Activated CD8-positive, alpha-beta memory T cell treated with anti-CD3 and anti-CD28 coated beads, Interleukin-2, amount 50 U/mL, for 1 hour (primary cell): ENCODE data around the gene ADCK1.
"Not testable (repeated sequence)": the region's sequence is repeated elsewhere in the genome, so short reads cannot be mapped to it uniquely, and the experiment has no call there.

Experiments used
- DNase-seq: peaks from one replicate; pipeline ENCODE4 v3.0.0-alpha.2; 2020; ENCODE audit errors: extremely low read depth

Gene ADCK1

DNA sequence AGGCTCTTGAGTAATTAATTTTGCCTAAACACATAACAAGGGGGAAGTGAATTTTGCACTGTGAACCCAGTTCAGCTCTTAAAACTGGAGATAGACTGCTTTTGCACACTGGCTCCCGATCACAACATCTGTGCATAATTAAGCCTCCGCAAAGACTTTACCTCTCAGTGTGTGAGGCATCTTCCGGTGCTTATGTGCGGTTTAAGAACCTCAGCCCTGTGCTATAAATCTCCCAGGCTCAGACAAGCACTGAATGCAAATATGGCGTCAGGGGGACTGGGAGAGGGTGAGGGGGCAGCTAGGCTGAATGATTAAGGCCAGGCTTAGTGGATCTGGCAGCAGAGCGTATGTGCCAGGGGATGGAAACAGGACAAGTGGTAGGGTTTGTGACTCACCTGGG is 103.3 kb downstream of the ADCK1 start:
- no peak for DNase-seq

DNA sequence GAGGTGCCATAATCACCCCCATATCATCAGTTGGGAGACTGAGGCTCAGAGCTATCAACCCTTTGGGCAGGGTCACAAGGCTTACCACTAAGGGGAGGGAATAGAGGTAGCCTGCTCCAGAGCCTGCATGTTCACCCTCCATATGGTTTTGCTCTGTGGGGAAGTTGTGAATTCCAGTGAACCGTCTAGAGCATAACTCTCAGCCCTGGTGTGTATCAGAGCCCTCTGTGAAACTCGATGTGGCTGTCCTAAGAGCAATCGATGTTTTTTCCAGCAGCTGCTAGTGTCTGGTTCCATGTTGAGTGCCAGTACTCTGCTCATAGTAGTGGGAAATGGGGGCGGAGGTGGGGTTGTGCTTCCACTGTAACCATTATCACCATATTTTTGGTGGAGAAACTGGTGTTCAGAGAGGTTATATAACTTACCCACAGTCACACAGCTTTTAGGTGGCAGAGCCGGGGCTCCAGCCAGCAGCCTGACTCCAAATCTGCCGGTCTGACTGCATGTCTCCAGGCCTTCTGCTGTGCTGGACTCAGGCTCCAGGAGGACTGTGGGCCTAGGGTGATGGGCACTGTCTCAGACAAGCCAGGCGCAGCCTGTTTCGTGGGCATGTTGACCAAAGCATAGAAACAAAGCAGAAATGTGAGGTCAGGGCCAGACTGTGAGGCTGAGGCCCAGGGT is 104.2 kb downstream of the ADCK1 start:
- DNase-seq, result no peak

DNA sequence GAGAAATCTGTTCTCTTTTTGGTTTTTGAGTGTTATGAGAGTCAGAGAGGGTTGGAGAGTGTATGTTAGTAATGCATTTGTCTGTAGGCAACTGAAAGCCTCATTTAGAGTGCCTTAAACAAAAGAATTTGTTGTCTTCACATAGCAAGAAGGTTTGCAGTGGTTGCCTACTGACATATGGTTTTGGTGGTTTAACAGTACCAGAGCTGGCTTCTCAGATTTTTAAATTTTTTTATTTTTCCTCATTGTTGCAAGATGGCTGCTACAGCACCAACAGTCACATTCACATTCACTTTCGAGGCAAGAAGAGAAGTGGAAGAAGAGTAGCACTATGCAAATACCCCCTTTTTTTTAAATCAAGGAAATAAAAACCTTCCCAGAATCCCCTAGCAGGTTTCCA is 106.5 kb downstream of the ADCK1 start:
- DNase-seq, result no peak

DNA sequence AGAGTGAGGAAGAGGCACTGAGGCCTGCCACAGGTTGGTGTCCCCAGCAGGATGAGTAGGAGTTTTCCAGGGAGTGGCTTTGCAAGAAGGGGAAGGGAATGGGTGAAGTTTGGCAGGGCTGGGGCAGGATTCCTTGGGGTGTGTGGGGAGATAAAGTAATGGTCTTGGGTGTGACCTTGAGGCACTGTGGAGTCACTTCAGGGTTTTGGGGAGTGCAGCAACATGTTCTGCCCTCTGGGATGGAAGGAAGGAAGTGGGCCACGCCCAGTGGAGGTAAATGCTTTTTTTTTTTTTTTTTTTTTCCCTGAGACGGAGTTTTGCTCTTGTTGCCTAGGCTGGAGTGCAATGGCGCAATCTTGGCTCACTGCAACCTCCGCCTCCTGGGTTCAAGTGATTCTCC is 108.9 kb downstream of the ADCK1 start:
- DNase-seq, result no peak

DNA sequence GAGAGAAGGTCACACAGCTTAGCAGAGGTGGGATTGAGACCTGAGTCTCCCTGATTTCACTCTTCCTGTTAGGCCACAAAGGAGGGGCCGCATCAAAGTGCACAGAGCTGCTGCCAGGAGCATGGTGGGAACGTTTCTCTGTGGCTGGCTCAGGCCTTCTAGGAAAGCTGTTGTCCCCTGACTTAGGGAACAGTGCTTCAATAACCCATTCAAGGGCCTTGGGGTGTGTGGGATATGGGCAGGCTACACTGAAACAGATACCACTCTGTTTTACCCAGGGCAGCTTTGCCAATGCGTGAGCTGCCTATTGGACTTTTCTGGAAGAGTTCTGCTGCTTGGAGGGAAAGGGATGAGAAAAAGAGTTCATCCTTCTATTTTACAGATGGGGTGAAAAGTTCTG is 110.0 kb downstream of the ADCK1 start:
- no peak for DNase-seq

DNA sequence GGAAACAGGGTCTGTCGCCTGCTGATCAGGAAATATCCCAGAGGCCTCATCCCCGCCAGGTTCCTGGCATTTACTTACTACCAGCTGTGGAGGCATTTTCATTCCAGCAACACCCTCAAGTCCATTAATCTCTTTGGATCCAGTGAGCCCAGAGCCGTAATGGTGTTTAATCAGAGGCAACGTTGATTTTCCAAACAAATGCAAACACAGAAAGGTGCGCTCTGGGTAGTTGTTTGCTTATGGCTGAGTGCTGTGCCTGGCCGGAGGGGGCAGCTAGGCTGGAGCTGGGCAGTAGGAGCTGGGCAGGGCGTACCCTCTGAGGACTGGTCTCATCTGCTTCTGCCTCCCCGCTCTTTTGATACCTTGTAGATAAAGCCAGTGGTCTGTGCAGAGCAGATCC is 110.6 kb downstream of the ADCK1 start:
- DNase-seq, result no peak

DNA sequence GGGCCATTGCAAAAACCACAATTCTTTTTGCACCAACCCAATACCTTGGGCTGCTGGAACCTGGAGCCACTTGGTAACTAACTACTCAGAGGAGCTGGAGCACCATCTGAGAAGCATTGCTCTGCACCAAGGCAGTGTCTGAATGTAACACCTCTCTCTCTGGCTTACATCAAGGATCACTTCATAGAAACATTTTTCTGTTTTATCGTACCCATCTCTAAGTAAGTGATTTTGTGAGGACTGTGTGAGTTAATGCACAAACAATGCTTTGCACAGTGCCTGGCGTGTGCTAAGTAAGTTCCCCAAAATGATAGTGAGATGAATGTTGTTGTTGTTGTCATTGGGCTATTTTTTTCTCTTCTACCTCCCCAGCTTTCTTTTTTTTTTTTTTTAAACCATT is 111.4 kb downstream of the ADCK1 start:
- DNase-seq, result no peak

DNA sequence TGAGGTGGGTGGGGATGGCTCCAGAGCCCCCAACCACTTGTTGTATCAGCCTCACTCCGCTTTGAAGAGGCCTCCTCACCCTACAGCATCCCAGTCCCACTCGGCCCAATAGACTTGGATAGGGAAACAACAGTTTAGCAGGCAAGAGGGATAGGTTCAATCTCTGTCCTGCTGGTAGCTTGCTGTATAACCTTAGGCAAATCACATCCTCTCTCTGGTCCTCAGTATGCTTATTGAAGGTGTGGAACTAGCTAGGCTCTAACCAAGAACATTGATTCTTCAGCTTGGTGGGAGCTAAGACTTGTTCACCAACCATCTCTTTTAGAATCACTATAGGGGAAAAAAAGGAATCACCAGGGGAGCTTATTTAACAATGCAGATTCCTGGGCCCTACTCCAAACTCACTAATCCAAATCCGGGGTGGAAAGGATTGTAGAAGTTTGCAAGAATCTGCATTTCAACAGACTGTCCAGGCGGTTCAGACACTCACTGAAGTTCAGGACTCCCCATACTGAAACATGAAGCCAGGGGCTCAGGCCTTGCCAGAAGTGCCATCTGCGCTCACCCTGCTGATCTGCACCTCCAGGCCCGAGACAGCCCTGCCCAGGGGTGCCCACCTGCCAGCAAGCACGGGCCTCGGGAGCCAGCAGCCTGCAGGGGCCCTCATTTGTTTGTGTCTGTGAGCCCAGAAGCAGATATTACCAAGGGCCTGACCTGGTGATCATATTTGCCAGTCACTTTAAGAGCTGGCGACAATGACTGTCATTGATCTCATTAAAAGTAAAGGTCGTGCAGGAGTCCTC is 113.0 kb downstream of the ADCK1 start:
- no peak for DNase-seq

DNA sequence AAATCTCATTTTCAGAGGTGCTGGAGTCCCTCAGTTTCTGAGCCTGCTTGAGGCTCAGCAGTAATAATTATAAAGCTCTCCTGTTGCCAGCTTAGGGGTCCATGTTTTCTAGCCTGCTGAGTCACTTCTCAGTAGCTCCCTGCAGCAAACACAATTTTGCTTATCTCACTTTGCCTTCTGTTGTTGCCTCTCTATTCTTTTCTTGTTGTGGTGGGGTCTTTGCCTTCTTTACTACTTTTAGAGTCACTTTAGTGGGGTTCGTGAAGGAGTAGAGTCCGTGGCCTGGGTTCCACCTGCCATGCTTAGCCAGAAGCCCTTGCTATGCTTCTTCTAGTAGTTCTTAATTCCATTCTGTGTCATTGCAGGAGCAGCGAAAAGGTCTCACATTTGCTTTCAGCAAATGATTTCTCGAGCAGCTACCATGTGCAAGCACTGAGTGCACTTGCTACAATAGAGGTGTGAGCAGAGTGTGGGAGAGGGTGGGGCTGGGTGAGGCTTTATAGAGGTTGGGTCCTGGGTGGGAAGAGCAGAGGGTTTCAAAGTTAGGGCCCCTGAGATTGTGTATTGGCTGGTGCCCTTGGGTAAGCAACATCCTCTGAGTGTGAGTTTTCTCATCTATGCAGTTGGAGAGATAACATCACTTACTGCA is 114.3 kb downstream of the ADCK1 start:
- DNase-seq, result no peak

DNA sequence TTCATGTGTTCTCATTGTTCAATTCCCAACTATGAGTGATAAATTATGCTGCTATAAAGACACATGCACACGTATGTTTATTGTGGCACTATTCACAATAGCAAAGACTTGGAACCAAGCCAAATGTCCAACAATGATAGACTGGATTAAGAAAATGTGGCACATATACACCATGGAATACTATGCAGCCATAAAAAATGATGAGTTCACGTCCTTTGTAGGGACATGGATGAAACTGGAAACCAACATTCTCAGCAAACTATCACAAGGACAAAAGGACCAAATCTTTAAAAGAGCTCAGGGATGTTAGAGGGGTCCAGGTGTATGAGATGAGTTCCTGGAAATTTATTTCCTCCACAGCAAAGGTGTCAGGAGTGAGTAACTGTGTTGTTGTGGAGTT is 115.5 kb downstream of the ADCK1 start:
- DNase-seq, result not testable (repeated sequence)

DNA sequence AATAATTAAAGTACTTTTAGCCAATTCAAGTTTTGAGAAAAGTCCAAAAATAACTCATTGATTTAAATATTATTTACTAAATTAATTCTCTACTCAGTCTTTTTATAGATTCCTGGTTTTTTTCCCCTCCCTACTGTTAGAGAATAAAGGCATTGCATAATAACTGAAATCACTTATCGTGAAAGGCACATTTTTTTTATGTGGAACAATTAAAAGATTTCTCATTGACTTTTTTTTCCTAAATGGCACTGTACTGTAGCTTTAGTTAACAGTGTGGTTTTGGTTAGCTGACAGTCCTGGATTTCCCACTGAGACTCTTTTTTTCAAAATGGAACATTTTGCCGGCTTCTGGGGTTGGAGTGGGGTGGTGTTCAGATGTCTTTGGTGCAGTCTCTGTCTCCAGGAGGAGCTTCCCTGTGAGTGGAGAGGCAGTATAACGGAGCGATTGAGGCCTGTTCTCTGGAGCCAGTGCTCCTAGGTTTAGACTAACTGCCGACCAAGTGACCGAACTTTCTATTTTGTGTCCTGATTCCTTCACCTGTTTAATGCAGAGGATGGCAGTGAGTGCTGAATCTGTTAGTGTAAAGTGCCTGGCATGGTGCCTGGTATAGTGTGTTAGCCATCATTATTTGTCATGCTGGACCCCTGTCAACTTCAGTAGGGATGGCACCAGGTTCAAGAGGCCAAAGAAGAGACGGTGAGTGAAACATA is 117.7 kb downstream of the ADCK1 start:
- no peak for DNase-seq

DNA sequence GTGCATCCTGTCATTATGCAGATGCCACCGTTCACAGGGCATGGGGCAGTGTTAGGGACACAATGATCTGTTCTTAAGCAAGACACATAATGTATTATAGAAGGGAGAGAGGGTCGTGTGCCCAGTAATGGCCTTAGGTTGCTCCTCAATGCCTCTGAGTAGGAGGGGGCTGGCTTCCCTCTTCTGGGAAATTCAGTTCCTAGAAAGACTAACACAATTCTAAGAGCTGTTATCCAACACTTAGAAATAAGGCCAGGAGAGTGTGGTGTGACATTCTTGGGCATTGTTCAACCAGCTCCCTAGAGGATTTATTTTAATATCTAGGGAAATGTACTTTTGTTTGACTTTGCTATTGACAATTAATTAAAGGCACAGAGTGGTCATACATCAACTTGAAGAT is 118.5 kb downstream of the ADCK1 start:
- no peak for DNase-seq

DNA sequence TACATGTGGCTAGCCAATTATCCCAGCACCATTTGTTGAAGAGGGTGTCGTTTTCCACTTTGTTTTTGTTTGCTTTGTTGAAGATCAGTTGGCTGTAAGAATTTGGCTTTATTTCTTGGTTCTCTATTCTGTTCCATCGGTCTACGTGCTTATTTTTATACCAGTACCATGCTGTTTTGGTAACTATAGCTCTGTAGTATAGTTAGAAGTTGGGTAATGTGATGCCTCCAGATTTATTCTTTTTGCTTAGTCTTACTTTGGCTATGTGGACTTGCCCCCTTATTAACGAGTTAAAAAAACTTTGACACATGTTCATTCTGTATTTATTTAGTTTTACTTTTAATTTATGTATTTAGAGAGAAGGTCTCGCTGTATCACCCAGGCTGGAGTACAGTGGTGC is 120.4 kb downstream of the ADCK1 start:
- DNase-seq, result no peak

DNA sequence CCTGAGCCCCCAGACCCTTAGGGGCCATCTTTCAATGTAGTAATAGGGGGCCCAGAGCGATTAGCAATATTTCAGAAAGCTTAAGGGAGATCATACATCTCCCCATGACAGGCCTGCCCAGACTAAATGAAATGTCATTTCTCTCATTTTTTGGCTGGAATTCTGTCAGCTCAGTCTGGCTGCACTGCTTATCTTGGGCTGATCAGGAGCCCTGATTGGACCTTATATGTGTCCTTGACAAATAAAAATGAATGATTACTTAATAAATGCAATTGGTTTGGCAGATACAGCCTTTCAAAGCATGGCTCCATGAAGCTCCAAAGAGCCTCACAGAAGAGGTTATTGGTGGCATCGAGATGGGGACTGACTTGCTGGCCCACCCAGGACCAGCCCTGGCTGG is 121.9 kb downstream of the ADCK1 start:
- no peak for DNase-seq

DNA sequence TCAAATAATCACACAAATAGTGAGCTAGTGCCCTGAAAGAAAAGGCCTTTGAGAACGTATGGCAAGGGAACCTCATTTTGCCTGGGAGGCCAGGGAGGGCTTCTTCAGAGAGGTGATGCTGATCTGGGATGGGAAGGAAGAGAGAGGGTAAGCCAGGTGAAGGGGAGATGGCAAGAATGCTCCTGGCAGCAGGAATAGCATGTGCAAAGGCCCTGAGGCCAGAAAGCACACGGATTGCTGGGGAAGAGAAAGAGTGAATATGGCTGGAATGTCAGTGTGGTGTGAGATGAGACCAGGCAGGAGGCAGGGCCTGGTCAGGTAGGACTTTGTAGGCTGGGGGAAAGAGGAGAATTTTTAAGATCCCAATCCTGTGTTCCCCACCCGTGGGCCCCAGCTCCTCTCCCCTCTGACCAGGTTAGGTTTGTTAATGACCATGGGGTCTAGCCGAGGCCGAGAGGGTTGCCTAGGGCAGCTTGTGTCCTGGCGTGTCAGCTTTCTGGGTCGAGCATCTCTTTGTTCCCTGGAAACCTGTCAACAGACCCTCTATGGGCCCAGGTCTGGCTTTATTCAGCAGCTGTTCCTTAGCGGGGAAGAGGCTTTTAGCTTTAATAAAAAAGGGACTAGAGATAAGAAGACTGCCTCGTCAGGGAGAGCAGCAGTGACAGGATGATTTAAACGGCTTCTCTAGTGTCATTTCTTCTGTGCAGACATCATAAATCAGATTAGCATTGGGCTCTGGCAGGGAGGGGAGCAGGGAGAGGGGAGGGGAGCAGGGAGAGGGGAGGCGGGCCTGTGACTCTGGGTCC is 123.4 kb downstream of the ADCK1 start:
- DNase-seq, result no peak

DNA sequence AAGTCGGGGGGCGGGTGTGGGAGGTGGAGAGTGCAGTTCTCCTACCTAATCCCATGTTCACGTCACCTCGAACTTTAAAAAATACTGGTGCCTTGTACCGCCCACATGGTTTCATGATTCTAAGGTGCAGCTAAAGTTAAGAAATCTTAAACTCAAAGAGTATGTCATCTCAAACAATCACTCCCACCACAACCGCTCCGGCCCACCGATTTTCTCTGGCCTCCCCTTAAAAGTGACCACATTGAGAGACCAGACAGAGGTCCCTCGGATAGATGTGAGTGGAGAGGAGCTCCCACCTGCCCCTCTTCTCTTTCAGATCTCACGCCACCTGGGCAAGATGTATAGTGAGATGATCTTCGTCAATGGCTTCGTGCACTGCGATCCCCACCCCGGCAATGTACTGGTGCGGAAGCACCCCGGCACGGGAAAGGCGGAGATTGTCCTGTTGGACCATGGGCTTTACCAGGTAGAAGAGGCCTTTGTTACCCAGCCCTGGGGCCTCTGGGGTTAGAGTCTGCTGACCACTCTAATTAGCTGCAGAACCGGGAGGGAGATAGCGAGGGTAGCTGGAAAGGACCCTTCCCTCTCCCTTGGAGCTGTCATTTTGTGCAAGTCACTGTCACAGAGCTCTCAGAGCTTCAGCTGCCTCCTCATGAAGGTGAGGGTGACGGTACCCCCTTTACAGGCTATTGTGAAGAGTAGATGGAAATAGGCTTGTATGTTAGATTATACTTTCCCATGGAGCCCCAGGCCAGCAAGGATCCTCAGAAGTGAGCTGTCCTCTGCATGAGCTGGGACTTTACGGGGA is 124.4 kb downstream of the ADCK1 start:
- DNase-seq, result no peak

DNA sequence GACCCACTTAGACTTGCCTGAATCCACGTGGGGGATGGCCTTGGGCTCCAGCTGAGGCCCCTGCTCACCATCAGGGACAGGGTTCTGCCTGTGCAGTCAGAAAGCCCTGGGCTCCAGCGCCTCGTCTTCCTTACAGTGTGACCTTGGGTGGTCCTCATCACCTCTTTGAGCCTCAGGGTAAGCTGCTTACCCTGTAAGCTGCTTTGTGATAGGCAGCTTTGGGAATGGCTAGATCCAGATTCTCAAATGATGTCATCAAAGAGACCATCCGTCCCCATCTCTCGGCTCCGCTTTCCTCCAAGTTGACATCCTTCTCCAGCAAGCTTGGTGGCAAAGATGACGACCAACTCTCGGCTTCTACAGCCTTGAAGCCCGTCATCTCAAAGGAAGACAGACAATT is 127.0 kb downstream of the ADCK1 start:
- no peak for DNase-seq

DNA sequence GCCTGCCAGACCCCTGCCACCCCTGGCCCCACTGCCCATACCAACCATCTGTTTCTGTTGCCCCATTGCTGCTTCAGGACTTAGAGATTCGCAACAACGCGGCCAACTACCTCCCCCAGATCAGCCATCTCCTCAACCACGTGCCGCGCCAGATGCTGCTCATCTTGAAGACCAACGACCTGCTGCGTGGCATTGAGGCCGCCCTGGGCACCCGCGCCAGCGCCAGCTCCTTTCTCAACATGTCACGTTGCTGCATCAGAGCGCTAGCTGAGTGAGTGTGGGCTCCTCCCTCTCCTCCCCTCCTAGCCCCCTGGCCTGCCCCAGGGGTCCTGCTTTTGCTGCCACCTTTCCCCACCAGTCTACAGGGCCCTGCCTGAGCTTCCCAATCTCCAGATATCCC is 131.5 kb downstream of the ADCK1 start:
- DNase-seq, result no peak

DNA sequence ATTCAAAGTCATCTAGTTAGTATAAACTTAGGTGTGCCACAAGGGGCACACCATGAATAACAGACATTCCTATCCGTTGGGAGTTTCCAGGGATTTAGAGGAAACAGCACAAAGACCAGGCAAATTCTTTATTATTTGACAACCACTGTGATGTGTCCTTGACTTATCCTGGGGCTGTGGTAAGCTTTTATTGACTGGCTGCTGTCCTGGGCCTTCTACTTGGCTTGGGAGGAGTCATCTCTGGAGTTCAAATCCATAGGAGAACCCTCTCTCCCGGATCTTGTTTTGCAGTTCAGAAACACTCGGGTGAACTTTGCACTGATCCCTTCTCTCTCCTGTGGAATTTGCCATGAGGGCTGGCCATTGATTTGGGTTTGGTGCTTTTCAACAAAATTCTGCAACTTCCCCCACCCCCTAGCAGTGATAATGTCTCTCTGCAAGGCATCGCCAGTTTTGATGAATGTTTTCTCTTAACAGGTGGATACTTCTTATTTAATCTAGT is 136.3 kb downstream of the ADCK1 start:
- no peak for DNase-seq

DNA sequence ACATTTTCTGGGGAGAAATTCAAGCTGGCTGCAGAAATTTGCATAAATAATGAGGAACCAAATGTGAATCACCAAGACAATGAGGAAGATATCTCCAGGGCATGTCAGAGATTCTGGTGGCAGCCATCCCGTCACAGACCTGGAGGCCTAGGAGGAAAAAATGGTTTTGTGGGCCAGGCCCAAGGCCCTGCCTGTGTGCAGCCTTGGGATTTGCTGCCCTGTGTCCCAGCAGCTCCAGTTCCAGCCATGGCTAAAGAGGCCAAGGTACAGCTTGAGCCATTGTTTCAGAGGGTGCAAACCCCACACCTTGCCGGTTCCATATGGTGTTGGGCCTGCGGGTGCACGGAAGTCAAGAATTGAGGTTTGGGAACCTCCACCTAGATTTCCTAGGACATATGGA is 147.5 kb downstream of the ADCK1 start:
- DNase-seq, result no peak
